Keratinocyte (primary cell): ENCODE results near the gene ZEB2. TPM values are rescaled to one million over a fixed set of nuclear protein-coding genes. Genes with fewer than 3 reads are reported as not detected.

Experiments
- DNase-seq: peaks from one replicate; pipeline ENCODE4 v3.0.0-alpha.2; 2011; ENCODE audit warnings: low read depth, missing footprints, low spot score
- FAIRE-seq: peaks from 2 replicates; lab custom pipeline; 2011; peaks lifted over from hg19 to GRCh38; lab: Jason Lieb, UNC
- H2AFZ ChIP-seq: 2 replicates; pipeline ENCODE4 v1.6.0; 2012; ENCODE audit warnings: low read length, control low read depth, inconsistent platforms; ENCODE audit not compliant: control insufficient read depth
- H3K27ac ChIP-seq: 2 replicates; pipeline ENCODE4 v1.5.1; 2011; ENCODE audit warnings: low read length; ENCODE audit not compliant: control insufficient read depth, insufficient read depth
- H3K27me3 ChIP-seq: 3 replicates; pipeline ENCODE4 v1.6.0; 2011; ENCODE audit warnings: low read length; ENCODE audit not compliant: control insufficient read depth, insufficient read depth; ENCODE audit errors: extremely low read depth
- H3K36me3 ChIP-seq, 2 experiments: 2 replicates in 1 of 2; 3 replicates in 1 of 2; pipeline ENCODE4 v1.5.1; 2011; ENCODE audit warnings: low read length in 2 of 2, mild to moderate bottlenecking in 1 of 2; ENCODE audit not compliant: control insufficient read depth in 2 of 2, insufficient read depth in 2 of 2; ENCODE audit errors: extremely low read depth in 1 of 2
- H3K4me1 ChIP-seq: 3 replicates; pipeline ENCODE4 v1.5.1; 2011; ENCODE audit warnings: low read length; ENCODE audit not compliant: control insufficient read depth, insufficient read depth; ENCODE audit errors: extremely low read depth
- H3K4me2 ChIP-seq: 3 replicates; pipeline ENCODE4 v1.6.0; 2011; ENCODE audit warnings: low read depth, low read length; ENCODE audit not compliant: control insufficient read depth, insufficient read depth; ENCODE audit errors: extremely low read depth
- H3K4me3 ChIP-seq, 3 experiments: fragments of 200-600 bp in 1 of 3; sonication (generic) in 1 of 3; 2 replicates in 2 of 3; 3 replicates in 1 of 3; pipeline ENCODE4 v1.5.1; 2011 to 2016; ENCODE audit warnings: low read length in 3 of 3, mild to moderate bottlenecking in 3 of 3, control low read depth in 2 of 3, inconsistent platforms in 1 of 3, low read depth in 1 of 3, mixed read lengths in 1 of 3, mixed run types in 1 of 3, moderate library complexity in 1 of 3; ENCODE audit not compliant: control insufficient read depth in 2 of 3, insufficient read depth in 2 of 3; ENCODE audit errors: extremely low read depth in 1 of 3
- H3K79me2 ChIP-seq: 2 replicates; pipeline ENCODE4 v1.6.0; 2012; ENCODE audit warnings: low read length; ENCODE audit not compliant: control insufficient read depth, insufficient read depth
- H3K9ac ChIP-seq: 3 replicates; pipeline ENCODE4 v1.6.0; 2011; ENCODE audit warnings: low read length; ENCODE audit not compliant: control insufficient read depth, insufficient read depth; ENCODE audit errors: extremely low read depth
- H3K9me1 ChIP-seq: 3 replicates; pipeline ENCODE4 v1.6.0; 2011; ENCODE audit warnings: low read length; ENCODE audit not compliant: control insufficient read depth, insufficient read depth; ENCODE audit errors: extremely low read depth
- H3K9me3 ChIP-seq: 2 replicates; pipeline ENCODE4 v1.5.1; 2012; ENCODE audit warnings: low read depth, low read length; ENCODE audit not compliant: control insufficient read depth
- H4K20me1 ChIP-seq: 3 replicates; pipeline ENCODE4 v1.6.0; 2011; ENCODE audit warnings: low read length; ENCODE audit not compliant: control insufficient read depth, insufficient read depth; ENCODE audit errors: extremely low read depth
- CTCF ChIP-seq, 3 experiments: IDR thresholded peaks in 1 of 3; conservative IDR thresholded peaks in 1 of 3; optimal IDR thresholded peaks in 1 of 3; 2 replicates in 2 of 3; 3 replicates in 1 of 3; pipeline versions ENCODE3 to v1.5.1; 2011; ENCODE audit warnings: low read length in 3 of 3, mild to moderate bottlenecking in 3 of 3, moderate library complexity in 2 of 3, control low read depth in 1 of 3, inconsistent platforms in 1 of 3; ENCODE audit not compliant: insufficient read depth in 2 of 3; ENCODE audit errors: extremely low read depth in 1 of 3
- EZH2 ChIP-seq: IDR thresholded peaks from one replicate; pipeline ENCODE4 v1.6.1; 2012; ENCODE audit warnings: inconsistent platforms, mild to moderate bottlenecking, low read length, moderate library complexity
- dilution Hi-C: fragments of 300-500 bp; cut with MboI; formaldehyde crosslinking; loops from one replicate; pipeline ENCODE4 v1.7.0; 2020; ENCODE audit warnings: low sequenced_read_pairs; ENCODE audit not compliant: extremely low pct_ligation_motif_present
- polyA plus RNA-seq, 5 experiments: library from polyadenylated mRNA; depleted of rRNA in 3 of 5; stranded (reverse) in 3 of 5; stranded (forward) in 1 of 5; unstranded in 1 of 5; fragments of >200 nt; gene quantifications; 1 replicate in 1 of 5; 2 replicates in 3 of 5; 3 replicates in 1 of 5; pipeline versions ENCODE4 v1.2.1 to v1.2.3, GENCODE V29; 2011 to 2012; ENCODE audit warnings: missing spikeins in 2 of 5, low read depth in 1 of 5, low replicate concordance in 1 of 5

The ZEB2 gene
- polyA plus RNA-seq, 1 donor (not counting 4 experiments of a cell fraction or from before 2014, with no cell fraction given) = 0.12 TPM

GRCh38 chr2:144546933-144547332 is 27.0 kb upstream of the ZEB2 start:
- no peaks in the 10 kb centered on the region for H3K4me1 ChIP-seq
- H3K36me3 ChIP-seq = no peaks in the 10 kb centered on the region
- H2AFZ ChIP-seq = no peak overlapping the region
- H3K79me2 ChIP-seq = no peaks in the 10 kb centered on the region
- H3K27me3 ChIP-seq = no peaks in the 10 kb centered on the region
- no peaks in the 10 kb centered on the region for H4K20me1 ChIP-seq
- no peak for FAIRE-seq
- no peak overlapping the region for H3K4me2 ChIP-seq
- dilution Hi-C loops = no loop called here
- H3K27ac ChIP-seq = no peak overlapping the region
- H3K4me3 ChIP-seq = no peak overlapping the region
- TF ChIP-seq EZH2 (no peak), CTCF (optimal IDR thresholded peaks at IDR 0.05 in 1 of 3, IDR thresholded peaks at IDR 0.05 in 1 of 3, conservative IDR thresholded peaks at IDR 0.05 in 1 of 3; ENCODE audit: extremely low read depth in 1 of 3, insufficient read depth in 2 of 3, low read length in 3 of 3) (no peak)
- H3K9ac ChIP-seq = no peak overlapping the region
- no peak for DNase-seq
- no peaks in the 10 kb centered on the region for H3K9me3 ChIP-seq
- no peaks in the 10 kb centered on the region for H3K9me1 ChIP-seq

GRCh38 chr2:144545787-144546186 is 25.9 kb upstream of the ZEB2 start:
- no peak for TF ChIP-seq CTCF (optimal IDR thresholded peaks at IDR 0.05 in 1 of 3, IDR thresholded peaks at IDR 0.05 in 1 of 3, conservative IDR thresholded peaks at IDR 0.05 in 1 of 3; ENCODE audit: extremely low read depth in 1 of 3, insufficient read depth in 2 of 3, low read length in 3 of 3)
- no peak for TF ChIP-seq EZH2
- dilution Hi-C loops = no loop called here
- Histone ChIP-seq H3K79me2 (no peaks in the 10 kb centered on the region), H3K27me3 (no peaks in the 10 kb centered on the region), H3K9me3 (no peaks in the 10 kb centered on the region), H3K9ac (no peak overlapping the region), H4K20me1 (no peaks in the 10 kb centered on the region), H3K4me2 (no peak overlapping the region), H2AFZ (no peak overlapping the region), H3K27ac (no peak overlapping the region), H3K4me3 (no peak overlapping the region), H3K4me1 (no peaks in the 10 kb centered on the region), H3K9me1 (no peaks in the 10 kb centered on the region), H3K36me3 (no peaks in the 10 kb centered on the region)
- DNase-seq = no peak
- FAIRE-seq = no peak
